HG03039 (cell line): ENCODE data around the gene ITPRID2.
"Not testable (repeated sequence)": the region's sequence is repeated elsewhere in the genome, so short reads cannot be mapped to it uniquely, and the experiment has no call there.

Experiments used
- ATAC-seq: cut with Tn5 transposase; IDR thresholded peaks from one replicate; pipeline ENCODE4 v1.9.1; 2021; ENCODE audit warnings: mild to moderate bottlenecking, moderate library complexity; ENCODE audit not compliant: unreplicated experiment

ITPRID2 gene

DNA sequence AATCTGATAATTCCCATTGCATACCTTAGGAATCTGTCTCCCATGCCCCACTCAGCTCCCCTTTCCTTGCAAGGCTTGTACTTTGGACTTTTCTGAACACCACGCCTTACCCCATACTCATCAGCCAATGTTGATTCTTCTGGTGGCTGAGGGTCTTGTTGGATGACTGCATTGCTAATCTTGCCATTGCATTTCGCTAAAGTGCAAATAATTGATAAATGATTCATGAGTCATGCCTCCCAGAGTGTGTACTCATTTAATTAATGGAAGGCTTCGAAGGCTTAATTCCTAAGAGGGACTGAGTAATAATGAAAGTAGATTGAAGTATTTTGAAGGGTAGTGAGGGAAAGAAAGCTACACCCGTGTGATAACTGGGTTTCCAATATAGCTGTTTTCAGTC, 66.1 kb downstream of the ITPRID2 start:
- ATAC-seq = no peak

DNA sequence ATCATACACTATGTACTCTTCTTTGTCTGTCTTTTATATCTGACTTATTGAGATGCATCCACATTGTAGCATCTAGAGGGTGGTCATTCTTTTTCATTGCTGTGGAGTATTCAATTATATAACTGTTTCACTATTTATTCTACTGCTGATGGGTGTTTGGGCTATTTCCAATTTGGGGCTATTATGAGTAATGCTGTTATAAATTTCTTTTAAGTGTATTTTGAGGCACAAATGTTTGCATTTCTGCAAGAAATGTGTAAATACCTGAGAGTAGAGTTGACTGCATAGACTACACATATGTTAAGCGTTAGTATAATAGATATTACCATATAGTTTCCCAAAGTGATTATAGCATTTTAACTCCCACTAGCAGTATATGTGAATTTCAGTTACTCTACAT, 67.2 kb downstream of the ITPRID2 start:
- ATAC-seq = no peak

DNA sequence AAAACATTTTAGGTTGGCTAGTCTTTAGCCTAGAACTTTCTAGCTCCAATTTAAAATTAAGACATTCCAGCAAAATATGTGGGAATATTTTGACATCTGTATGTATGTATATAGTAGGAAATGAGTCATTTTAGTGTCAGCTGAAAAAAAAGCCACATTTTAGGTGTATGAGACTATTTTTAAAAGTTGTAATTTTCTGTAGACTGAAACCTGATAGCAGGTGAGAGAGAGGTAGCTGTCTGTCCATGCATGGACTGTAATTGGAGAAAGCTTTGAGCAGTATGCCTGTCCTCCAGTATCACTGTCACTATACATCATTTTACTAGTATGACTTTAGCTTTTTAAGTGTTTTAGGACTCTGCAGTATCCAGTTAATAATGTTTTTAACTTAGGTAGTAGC, 68.0 kb downstream of the ITPRID2 start:
- no peak for ATAC-seq

DNA sequence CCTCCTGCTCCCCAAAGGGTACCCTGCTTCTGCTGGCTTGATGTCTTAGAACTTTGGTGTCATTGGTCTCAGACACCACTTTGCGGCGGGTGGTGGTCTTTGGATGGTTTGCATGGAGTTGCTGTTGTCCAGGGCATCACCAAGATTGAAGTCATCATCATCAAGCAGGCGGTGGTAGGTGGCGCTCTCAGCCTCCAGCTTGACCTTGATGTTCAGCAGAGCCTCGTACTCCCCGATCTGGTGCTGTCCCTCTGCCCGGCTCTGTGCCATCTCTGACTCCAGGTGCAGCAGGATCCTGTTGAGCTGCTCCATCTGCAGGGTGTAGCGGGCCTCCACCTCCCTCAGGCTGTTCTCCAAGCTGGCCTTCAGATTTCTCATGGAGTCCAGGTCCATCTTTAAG, 69.6 kb downstream of the ITPRID2 start:
- ATAC-seq = not testable (repeated sequence)

DNA sequence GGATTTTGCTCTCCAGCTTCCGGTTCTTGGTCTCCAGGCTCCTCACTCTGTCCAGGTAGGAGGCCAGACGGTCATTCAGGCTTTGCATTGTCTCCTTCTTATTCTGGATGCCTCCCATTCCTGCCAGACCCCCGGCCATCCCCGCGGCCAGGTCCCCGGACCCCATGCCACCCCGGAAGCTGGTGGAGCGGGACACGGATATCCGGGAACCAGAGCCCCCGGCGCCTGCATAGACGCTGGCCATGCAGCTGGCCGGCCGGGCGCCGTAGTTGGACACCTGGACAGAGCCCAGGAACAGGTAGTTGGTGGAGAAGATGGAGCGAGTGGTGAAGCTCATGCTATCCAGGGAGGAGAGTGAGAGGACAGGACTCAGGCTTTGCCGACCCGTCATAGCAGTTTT, 70.6 kb downstream of the ITPRID2 start:
- ATAC-seq = no peak

DNA sequence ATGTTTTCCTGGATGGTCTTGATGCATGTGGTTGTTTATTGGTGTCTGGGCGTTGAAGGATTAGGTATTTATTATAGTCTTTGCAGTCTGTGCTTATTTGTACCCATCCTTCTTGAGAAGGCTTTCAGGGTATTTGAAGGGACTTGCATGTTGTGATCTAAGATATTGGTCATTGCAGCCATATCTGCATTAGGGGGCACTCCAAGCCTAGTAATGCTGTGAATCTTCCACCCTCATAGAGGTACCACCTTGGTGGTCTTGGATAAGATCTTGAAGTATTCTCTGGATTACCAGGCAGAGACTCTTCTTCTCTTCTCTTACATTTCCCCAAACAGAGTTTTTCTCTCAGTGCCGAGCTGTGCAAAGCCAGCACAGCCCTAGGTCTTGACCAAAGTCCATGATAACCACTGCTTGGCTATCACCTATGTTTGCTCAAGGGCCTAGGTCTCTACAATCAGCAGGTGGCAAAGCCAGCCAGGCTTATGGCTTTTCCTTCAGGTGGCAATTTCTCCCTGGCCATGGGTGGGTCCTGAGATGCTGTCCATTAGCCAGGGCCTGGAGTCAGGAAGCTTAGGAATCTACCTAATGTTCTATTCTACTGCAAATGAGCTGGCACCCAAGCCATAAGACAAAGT, 78.7 kb downstream of the ITPRID2 start:
- no peak for ATAC-seq

DNA sequence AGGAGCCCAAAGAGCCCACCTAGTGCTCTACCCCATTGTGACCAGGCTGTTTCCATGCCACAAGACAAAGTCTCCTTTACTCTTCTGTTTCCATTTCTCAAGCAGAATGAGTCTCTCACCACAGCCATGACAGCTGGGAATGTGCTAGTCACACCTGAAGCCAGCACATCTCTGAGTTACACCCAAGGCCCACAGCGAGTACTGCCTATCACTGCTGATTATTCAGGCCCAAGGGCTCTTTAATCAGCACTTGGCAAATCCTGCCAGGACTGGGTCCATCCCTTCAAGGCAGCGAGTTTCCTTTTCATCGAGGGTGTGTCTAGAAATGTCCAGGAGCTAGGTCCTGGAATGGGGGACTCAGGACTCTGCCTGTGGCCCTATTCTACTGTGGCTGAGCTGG, 79.5 kb downstream of the ITPRID2 start:
- ATAC-seq = no peak

DNA sequence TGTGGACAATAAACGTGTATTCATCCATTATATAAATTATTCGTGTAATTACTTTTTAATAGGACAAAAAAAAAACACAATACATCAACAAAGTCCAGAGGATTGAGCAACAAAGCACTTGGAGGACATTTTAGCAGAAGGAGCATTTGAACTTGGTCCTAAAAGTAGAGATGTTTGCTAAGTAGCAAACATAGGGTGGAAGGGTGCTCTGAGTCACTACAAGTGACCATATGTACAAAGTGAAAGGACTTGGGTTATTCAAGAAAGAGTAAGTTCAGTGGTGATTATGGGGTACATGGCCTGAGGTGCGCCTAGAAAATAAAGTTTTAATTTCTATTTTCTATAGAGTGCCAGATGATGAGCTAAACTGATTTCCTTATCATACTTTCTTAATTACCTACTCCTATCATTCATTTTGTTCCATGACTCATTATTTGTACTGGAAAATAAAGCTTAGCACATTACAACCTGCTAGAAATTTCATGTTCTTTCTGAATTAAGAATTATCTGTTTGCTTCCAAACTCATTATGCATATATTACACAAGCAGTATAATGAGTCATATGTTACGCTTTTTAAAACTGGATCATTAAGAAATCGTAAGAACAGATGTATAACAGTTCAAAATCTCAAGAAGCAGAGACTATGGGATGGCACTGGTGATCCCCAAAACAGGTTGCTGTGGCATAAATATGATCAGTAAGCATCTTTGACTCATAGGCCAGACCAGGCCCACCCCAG, 81.1 kb downstream of the ITPRID2 start:
- ATAC-seq = no peak

DNA sequence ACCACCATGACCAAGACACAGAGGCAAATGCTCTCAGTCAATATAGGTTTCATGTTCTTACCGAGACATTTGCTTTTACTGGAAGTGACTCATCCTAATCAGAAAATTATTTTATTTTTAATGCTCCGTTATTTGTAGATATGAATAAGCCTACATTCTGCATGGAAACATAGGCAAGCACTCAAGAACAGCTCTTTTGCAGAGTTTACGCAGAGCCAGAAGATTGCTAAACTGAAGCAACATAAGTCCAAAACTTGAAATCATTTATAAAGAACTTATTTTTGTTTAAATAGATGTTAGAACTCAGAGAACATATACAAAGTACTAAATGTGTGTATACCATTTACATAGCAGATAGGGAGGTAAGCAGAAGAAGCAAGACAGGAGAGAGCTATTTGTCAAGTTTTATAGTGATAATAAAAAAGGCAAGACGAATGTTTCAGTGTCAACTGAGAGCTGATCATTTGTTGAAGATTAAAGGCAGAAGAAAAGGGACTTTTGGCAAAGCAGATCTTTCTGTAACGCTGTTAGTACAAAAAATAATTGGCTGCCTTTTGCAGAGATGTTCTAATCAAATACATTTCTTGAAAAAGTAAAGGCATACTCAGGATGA, 81.7 kb downstream of the ITPRID2 start:
- no peak for ATAC-seq

DNA sequence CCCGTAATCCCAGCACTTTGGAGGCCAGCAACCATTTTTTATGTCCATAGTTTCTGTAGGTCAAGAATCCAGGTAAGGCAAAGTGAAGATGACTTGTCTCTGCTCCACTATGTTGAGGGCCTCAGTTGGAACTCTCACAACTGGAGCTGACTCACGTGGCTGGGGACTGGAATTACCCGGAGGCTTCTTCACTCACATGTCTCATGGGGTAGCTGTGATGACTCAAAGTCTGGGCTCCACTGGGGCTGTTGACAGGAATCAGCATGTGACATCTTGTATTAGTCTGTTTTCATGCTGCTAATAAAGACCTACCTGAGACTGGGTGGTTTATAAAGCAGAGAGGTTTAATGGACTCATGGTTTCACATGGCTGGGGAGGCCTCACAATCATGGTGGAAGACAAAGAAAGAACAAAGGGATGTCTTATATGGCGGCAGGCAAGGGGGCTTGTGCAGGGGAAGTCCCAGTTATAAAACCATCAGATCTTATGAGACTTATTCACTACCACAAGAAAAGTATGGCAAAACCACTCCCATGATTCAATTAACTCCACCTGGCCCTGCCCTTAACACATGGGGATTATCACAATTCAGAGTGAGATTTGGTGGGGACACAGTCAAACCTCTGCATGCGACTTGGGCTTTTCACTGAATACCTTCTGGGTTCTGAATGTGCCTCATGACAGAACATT, 86.3 kb downstream of the ITPRID2 start:
- ATAC-seq = peak; percentile 64

DNA sequence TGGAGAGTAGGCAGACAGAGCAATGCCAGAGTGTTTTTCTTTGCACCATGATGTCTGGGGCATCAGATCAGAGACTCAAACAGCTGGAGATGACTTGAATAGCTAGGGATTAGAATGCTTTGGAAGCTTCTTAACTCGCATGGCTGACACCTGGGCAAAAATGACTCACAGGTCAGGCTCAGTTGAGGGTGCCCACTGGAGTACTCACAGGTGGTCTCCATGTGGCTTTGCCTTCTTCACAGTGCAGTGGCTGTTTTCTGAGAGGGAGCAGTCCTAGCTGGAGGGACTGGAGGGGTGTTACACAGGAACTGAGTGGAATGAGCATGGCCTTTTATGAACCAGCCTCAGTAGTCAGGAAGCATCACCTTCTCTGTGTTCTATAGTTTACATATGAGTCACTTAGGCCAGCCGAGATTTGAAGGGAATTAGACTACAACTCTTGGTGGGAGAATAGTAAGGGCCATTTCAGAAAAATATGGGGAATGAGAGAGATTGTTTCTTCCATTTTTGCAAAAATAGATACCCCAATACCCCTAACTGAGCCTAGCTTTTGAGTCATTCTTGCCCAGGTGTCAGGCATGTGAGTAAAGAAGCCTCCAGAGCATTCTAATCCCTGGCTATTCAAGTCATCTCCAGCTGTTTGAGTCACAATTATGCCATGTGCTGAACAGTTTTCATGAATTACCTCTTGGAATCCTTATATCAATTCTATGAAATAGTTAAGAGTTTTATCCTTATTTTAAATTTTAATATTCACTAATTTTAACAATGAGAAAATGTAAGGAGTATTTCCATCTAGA, 87.0 kb downstream of the ITPRID2 start:
- ATAC-seq = peak; percentile 27
